H1 (cell line): ENCODE results near the gene CLTCL1. TPM values are rescaled to one million over a fixed set of nuclear protein-coding genes. Genes with fewer than 3 reads are reported as not detected.

Source experiments
- CTCF ChIA-PET: fragments of 300-600 bp; sonication (Branson Sonifier 250); formaldehyde crosslinking; loops from one replicate; lab custom pipeline; 2021; ENCODE audit not compliant: partially characterized antibody; lab: Charles Lee
- POLR2A ChIA-PET: fragments of 300-600 bp; sonication (Branson Sonifier 250); formaldehyde crosslinking; loops from one replicate; lab custom pipeline; 2021; ENCODE audit warnings: inconsistent platforms; ENCODE audit not compliant: partially characterized antibody; lab: Charles Lee
- DNase-seq, 2 experiments: peaks; one replicate each; pipeline versions ENCODE4 v3.0.0 to v3.0.0-alpha.2; 2010 to 2022; ENCODE audit warnings: low spot score in 2 of 2, low read depth in 1 of 2, mixed read lengths in 1 of 2
- FAIRE-seq: peaks from 2 replicates; lab custom pipeline; 2011; peaks lifted over from hg19 to GRCh38; lab: Jason Lieb, UNC
- H2AFZ ChIP-seq: 2 replicates; pipeline ENCODE4 v1.8.1; 2012; ENCODE audit warnings: low read length, inconsistent platforms
- H2AK5ac ChIP-seq: 2 replicates; pipeline ENCODE4 v1.6.1; 2013; ENCODE audit warnings: low read depth, low read length
- H2BK120ac ChIP-seq: replicated peaks from 2 replicates; pipeline ENCODE3; 2013; ENCODE audit warnings: low read depth, low read length, inconsistent platforms
- H2BK12ac ChIP-seq: 2 replicates; pipeline ENCODE4 v1.6.1; 2013; ENCODE audit warnings: low read depth, low read length
- H2BK15ac ChIP-seq: 2 replicates; pipeline ENCODE4 v1.6.1; 2013; ENCODE audit warnings: low read length
- H2BK20ac ChIP-seq: 2 replicates; pipeline ENCODE4 v1.6.1; 2013; ENCODE audit warnings: low read length
- H2BK5ac ChIP-seq: 2 replicates; pipeline ENCODE4 v1.6.1; 2013; ENCODE audit warnings: low read depth, low read length
- H3K14ac ChIP-seq: 2 replicates; pipeline ENCODE4 v1.6.1; 2013; ENCODE audit warnings: inconsistent platforms; ENCODE audit not compliant: insufficient read length
- H3K18ac ChIP-seq: 2 replicates; pipeline ENCODE4 v1.6.1; 2013; ENCODE audit warnings: low read length; ENCODE audit errors: extremely low read depth
- H3K23ac ChIP-seq: 2 replicates; pipeline ENCODE4 v1.6.1; 2013; ENCODE audit warnings: inconsistent platforms; ENCODE audit not compliant: insufficient read length
- H3K23me2 ChIP-seq: 2 replicates; pipeline ENCODE4 v1.6.1; 2013; ENCODE audit warnings: low read depth, low read length
- H3K27ac ChIP-seq: 2 replicates; pipeline ENCODE4 v1.6.1; 2011; ENCODE audit warnings: low read depth, low read length, inconsistent platforms
- H3K27me3 ChIP-seq, 4 experiments: replicated peaks in 1 of 4; 1 replicate in 1 of 4; 2 replicates in 3 of 4; pipeline versions ENCODE4 v1.6.1 to v1.8.1; 2011 to 2013; ENCODE audit warnings: low read length in 3 of 4, mild to moderate bottlenecking in 3 of 4, inconsistent platforms in 2 of 4, mixed read lengths in 2 of 4, moderate library complexity in 1 of 4; ENCODE audit not compliant: control insufficient read depth in 3 of 4, insufficient read depth in 3 of 4; ENCODE audit errors: extremely low read depth in 1 of 4
- H3K36me3 ChIP-seq, 4 experiments: 2 replicates each; pipeline versions ENCODE4 v1.6.1 to v1.8.1; 2011 to 2013; ENCODE audit warnings: mild to moderate bottlenecking in 4 of 4, low read length in 3 of 4, moderate library complexity in 2 of 4, control low read depth in 1 of 4, inconsistent platforms in 1 of 4; ENCODE audit not compliant: insufficient read depth in 4 of 4, control insufficient read depth in 2 of 4
- H3K4ac ChIP-seq: replicated peaks from 2 replicates; pipeline ENCODE3; 2013; ENCODE audit warnings: low read length, low read depth, mixed read lengths, inconsistent platforms; ENCODE audit not compliant: insufficient read length
- H3K4me1 ChIP-seq, 4 experiments: replicated peaks in 1 of 4; 1 replicate in 1 of 4; 2 replicates in 3 of 4; pipeline versions ENCODE4 v1.6.1 to v1.8.1; 2011 to 2013; ENCODE audit warnings: low read length in 3 of 4, inconsistent platforms in 2 of 4, mixed read lengths in 1 of 4; ENCODE audit not compliant: insufficient read depth in 4 of 4, control insufficient read depth in 3 of 4
- H3K4me2 ChIP-seq, 2 experiments: 2 replicates each; pipeline versions ENCODE4 v1.6.1 to v1.8.1; 2011 to 2013; ENCODE audit warnings: low read depth in 2 of 2, low read length in 2 of 2, control low read depth in 1 of 2, inconsistent platforms in 1 of 2, mild to moderate bottlenecking in 1 of 2; ENCODE audit not compliant: insufficient read depth in 1 of 2
- H3K4me3 ChIP-seq, 4 experiments: fragments of 200-600, 300-600 bp in 1 of 4; sonication (generic), shearing (Covaris generic), sonication (Bioruptor Twin) in 1 of 4; 2 replicates each; pipeline versions ENCODE4 v1.5.1 to v1.8.1; 2011 to 2016; ENCODE audit warnings: low read length in 4 of 4, low read depth in 3 of 4, control low read depth in 2 of 4, inconsistent platforms in 2 of 4, mild to moderate bottlenecking in 2 of 4, mixed read lengths in 1 of 4, moderate library complexity in 1 of 4; ENCODE audit not compliant: insufficient read depth in 2 of 4; ENCODE audit errors: extremely low read depth in 1 of 4
- H3K56ac ChIP-seq: replicated peaks from 2 replicates; pipeline ENCODE3; 2013; ENCODE audit warnings: low read depth, mild to moderate bottlenecking, mixed read lengths, low read length, inconsistent platforms; ENCODE audit not compliant: insufficient read length
- H3K79me1 ChIP-seq: 2 replicates; pipeline ENCODE4 v1.6.1; 2013; ENCODE audit warnings: low read depth, low read length, control low read depth
- H3K79me2 ChIP-seq, 2 experiments: 2 replicates each; pipeline versions ENCODE4 v1.6.1 to v1.8.1; 2012 to 2013; ENCODE audit warnings: low read length in 2 of 2, mild to moderate bottlenecking in 2 of 2, inconsistent platforms in 1 of 2; ENCODE audit not compliant: insufficient read depth in 2 of 2, control insufficient read depth in 1 of 2
- H3K9ac ChIP-seq, 4 experiments: replicated peaks in 1 of 4; 1 replicate in 1 of 4; 2 replicates in 3 of 4; pipeline versions ENCODE4 v1.6.1 to v1.8.1; 2011 to 2013; ENCODE audit warnings: low read depth in 3 of 4, low read length in 3 of 4, control low read depth in 2 of 4, mild to moderate bottlenecking in 2 of 4, moderate library complexity in 2 of 4, inconsistent platforms in 1 of 4; ENCODE audit errors: extremely low read depth in 1 of 4
- H3K9me3 ChIP-seq, 2 experiments: 2 replicates each; pipeline versions ENCODE4 v1.6.1 to v1.8.1; 2012 to 2013; ENCODE audit warnings: mild to moderate bottlenecking in 2 of 2, moderate library complexity in 2 of 2, control low read depth in 1 of 2, inconsistent platforms in 1 of 2, low read depth in 1 of 2, low read length in 1 of 2, mixed read lengths in 1 of 2; ENCODE audit not compliant: insufficient read depth in 2 of 2
- H4K20me1 ChIP-seq, 2 experiments: replicated peaks in 1 of 2; 2 replicates each; pipeline versions ENCODE3 to v1.8.1; 2011 to 2013; ENCODE audit warnings: inconsistent platforms in 2 of 2, low read length in 2 of 2, mild to moderate bottlenecking in 1 of 2; ENCODE audit not compliant: insufficient read depth in 2 of 2, control insufficient read depth in 1 of 2
- H4K5ac ChIP-seq: 2 replicates; pipeline ENCODE4 v1.6.1; 2013; ENCODE audit warnings: low read length, low read depth, mixed read lengths, inconsistent platforms; ENCODE audit not compliant: insufficient read length
- H4K8ac ChIP-seq: 2 replicates; pipeline ENCODE4 v1.8.0; 2013; ENCODE audit warnings: mild to moderate bottlenecking, moderate library complexity, low read length, inconsistent platforms; ENCODE audit not compliant: insufficient read depth; ENCODE audit errors: extremely low read depth
- H4K91ac ChIP-seq: replicated peaks from 2 replicates; pipeline ENCODE3; 2013; ENCODE audit warnings: low read length, mixed read lengths, inconsistent platforms; ENCODE audit not compliant: insufficient read length
- ASH2L ChIP-seq: fragments of 200-600, 300-600 bp; sonication (generic); IDR thresholded peaks from one replicate; pipeline ENCODE4 v1.7.1; 2017; ENCODE audit warnings: low read length
- CBX5 ChIP-seq: fragments of 300-800, 300-1000 bp; sonication (generic); IDR thresholded peaks from 2 replicates; pipeline ENCODE4 v1.7.1; 2016; ENCODE audit warnings: antibody characterized with exemption, low read length, low read depth
- CHD2 ChIP-seq: IDR thresholded peaks from 2 replicates; pipeline ENCODE4 v1.6.1; 2012; ENCODE audit warnings: low read length, improper control_type of control experiment
- CTBP2 ChIP-seq: IDR thresholded peaks from 2 replicates; pipeline ENCODE4 v1.7.0; 2011; ENCODE audit warnings: borderline replicate concordance, mild to moderate bottlenecking, moderate library complexity, mixed read lengths, low read length; ENCODE audit not compliant: insufficient read depth, insufficient read length
- EZH2 ChIP-seq: fragments of 200-600 bp; sonication (generic); IDR thresholded peaks from 2 replicates; pipeline ENCODE4 v1.7.1; 2012; ENCODE audit warnings: low read depth, mild to moderate bottlenecking, moderate library complexity, low read length, inconsistent platforms; ENCODE audit not compliant: severe bottlenecking
- JUN ChIP-seq: IDR thresholded peaks from 2 replicates; pipeline ENCODE4 v1.6.1; 2011; ENCODE audit warnings: low read depth, mild to moderate bottlenecking, improper control_type of control experiment, low read length
- POLR2A ChIP-seq, 2 experiments: IDR thresholded peaks; 1 replicate in 1 of 2; 2 replicates in 1 of 2; pipeline ENCODE4 v1.6.1; 2011; ENCODE audit warnings: low read depth in 2 of 2, low read length in 2 of 2, mild to moderate bottlenecking in 2 of 2; ENCODE audit errors: control extremely low read depth in 1 of 2
- POLR2AphosphoS5 ChIP-seq: IDR thresholded peaks from 2 replicates; pipeline ENCODE4 v1.6.1; 2011; ENCODE audit warnings: low read depth, low read length
- RAD21 ChIP-seq, 2 experiments: IDR thresholded peaks in 1 of 2; conservative IDR thresholded peaks in 1 of 2; 2 replicates each; pipeline ENCODE4 v1.6.1; 2011; ENCODE audit warnings: low read depth in 2 of 2, low read length in 2 of 2, improper control_type of control experiment in 1 of 2, inconsistent platforms in 1 of 2, mild to moderate bottlenecking in 1 of 2, moderate library complexity in 1 of 2
- RFX5 ChIP-seq: IDR thresholded peaks from 2 replicates; pipeline ENCODE4 v1.6.1; 2011; ENCODE audit warnings: low read depth, low read length, improper control_type of control experiment, borderline replicate concordance
- SP2 ChIP-seq: IDR thresholded peaks from 2 replicates; pipeline ENCODE4 v1.6.1; 2012; ENCODE audit warnings: mild to moderate bottlenecking, low read length, inconsistent platforms
- SUZ12 ChIP-seq: fragments of 200-600 bp; sonication (generic); IDR thresholded peaks from 2 replicates; pipeline ENCODE4 v1.6.1; 2012; ENCODE audit warnings: mild to moderate bottlenecking, inconsistent platforms, low read length, moderate library complexity, mixed read lengths
- TAF1 ChIP-seq: IDR thresholded peaks from 2 replicates; pipeline ENCODE4 v1.6.1; 2011; ENCODE audit warnings: mild to moderate bottlenecking, low read depth, low read length
- TBP ChIP-seq: IDR thresholded peaks from 2 replicates; pipeline ENCODE4 v1.6.1; 2011; ENCODE audit warnings: low read depth, low read length, improper control_type of control experiment
- TEAD4 ChIP-seq: IDR thresholded peaks from 2 replicates; pipeline ENCODE4 v1.6.1; 2012; ENCODE audit warnings: low read depth, low read length, inconsistent platforms, mixed read lengths
- WGBS, 2 experiments: shearing (Covaris generic) in 1 of 2; methylation state at CpG; one replicate each; pipeline versions ENCODE4 v1.1.6 to v1.1.7; 2013 to 2015; ENCODE audit warnings: low lambda C conversion rate in 2 of 2, mixed read lengths in 2 of 2, inconsistent platforms in 1 of 2, low coverage in 1 of 2, missing lambda C conversion rate in 1 of 2; ENCODE audit not compliant: insufficient replicate concordance in 2 of 2, insufficient coverage in 1 of 2, insufficient read length in 1 of 2; ENCODE audit errors: extremely low coverage in 1 of 2, missing lambda C conversion rate in 1 of 2; 5-methylcytosine and 5-hydroxymethylcytosine counted together
- polyA plus RNA-seq, 7 experiments: library from polyadenylated mRNA; depleted of rRNA in 3 of 7; stranded (reverse) in 5 of 7; unstranded in 2 of 7; fragments of >200 nt in 5 of 7; fragments of 200-250 nt in 2 of 7; gene quantifications; 1 replicate in 5 of 7; 2 replicates in 1 of 7; 4 replicates in 1 of 7; pipeline versions ENCODE4 v1.2.1 to v1.2.3, GENCODE V29; 2011 to 2013; ENCODE audit warnings: missing spikeins in 2 of 7, mixed read lengths in 2 of 7
- total RNA-seq: library from RNA; stranded (reverse); fragmentation: NEBNext Ultra II Directional; extraction: Animal tissue kit (Norgen Biotek cat#: 25700); gene quantifications from 2 replicates; pipeline ENCODE4 v1.2.1, GENCODE V29; 2021

The CLTCL1 gene
- total and polyA plus RNA-seq, 2 of the 8 experiments (the other 6 are each of a cell fraction or from before 2014, with no cell fraction given) = 12.4 to 17.0 TPM

DNA sequence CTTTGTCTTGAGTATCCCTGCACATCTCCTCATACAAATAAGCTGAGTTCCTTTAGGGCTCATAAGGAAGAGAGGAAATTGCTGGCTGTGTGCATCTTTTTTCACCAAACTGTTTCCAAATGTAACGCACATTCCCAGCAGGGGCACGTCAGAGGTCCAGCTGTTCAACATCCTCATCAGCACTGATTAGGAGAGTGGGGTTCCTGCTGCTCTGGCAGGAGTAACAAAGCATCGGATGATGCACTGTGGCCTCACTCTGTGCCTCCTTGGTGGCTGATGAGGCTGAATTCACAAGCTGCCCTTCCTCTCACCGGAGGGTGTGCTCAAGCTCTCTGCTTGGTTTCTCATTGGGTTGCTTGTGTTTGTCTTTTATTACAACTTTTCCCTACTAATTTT is 77.4 kb downstream of the CLTCL1 start:
- H3K18ac ChIP-seq = no peak overlapping the region
- DNase-seq = no peak
- no peaks in the 10 kb centered on the region for H3K23me2 ChIP-seq
- H3K36me3 ChIP-seq = peaks cover 0 to 8% (median 5%) of the 10 kb centered on the region in 4 experiments; a peak in 6 of 8 replicates
- H2BK5ac ChIP-seq = peak overlapping the region; percentile 49; the same call in 1 of the 2 replicates
- no peaks in the 10 kb centered on the region for H3K27me3 ChIP-seq
- no peak overlapping the region for H2AK5ac ChIP-seq
- CTCF ChIA-PET = interaction anchor here (1.0 to 1.5 kb wide), 2 partner anchors 10 to 69 kb away, joined by 5 to 6 read pairs; partner anchors contain the start of gene ESS2
- H3K4me3 ChIP-seq = peak overlapping the region in 1 of 4 experiments; percentile 32; a peak in 1 of 8 replicates
- no peak overlapping the region for H3K14ac ChIP-seq
- H2BK15ac ChIP-seq = no peak overlapping the region
- H2BK12ac ChIP-seq = peak overlapping the region; percentile 63; the same call in 1 of the 2 replicates
- no peaks in the 10 kb centered on the region for H4K20me1 ChIP-seq
- H3K79me2 ChIP-seq = no peaks in the 10 kb centered on the region
- H3K4me2 ChIP-seq = peak overlapping the region; percentile 43 to 59
- H2BK20ac ChIP-seq = no peak overlapping the region
- no peaks in the 10 kb centered on the region for H3K79me1 ChIP-seq
- no peak for FAIRE-seq
- peaks cover 5 to 24% (median 16%) of the 10 kb centered on the region in 4 experiments; a peak in 6 of 7 replicates for H3K4me1 ChIP-seq
- no peak overlapping the region for H4K5ac ChIP-seq
- no peak overlapping the region for H2AFZ ChIP-seq
- H4K8ac ChIP-seq = no peak overlapping the region
- no peak overlapping the region for H3K56ac ChIP-seq
- no peak overlapping the region for H4K91ac ChIP-seq
- no peak overlapping the region for H3K9ac ChIP-seq
- 43% methylated on average over 4 of the region's 4 CpGs; no CpG with 5 or more reads in 1 of the 2 experiments for WGBS, 2 experiments
- H3K23ac ChIP-seq = no peak overlapping the region
- no peak overlapping the region for H3K27ac ChIP-seq
- no peak overlapping the region for H2BK120ac ChIP-seq
- POLR2A ChIA-PET = interaction anchor here (0.7 to 1.6 kb wide), 5 partner anchors 9 to 69 kb away, joined by 3 to 8 read pairs (median 3); no protein-coding TSS in a partner anchor
- no peak overlapping the region for H3K4ac ChIP-seq
- no peaks in the 10 kb centered on the region for H3K9me3 ChIP-seq
- no peak for TF ChIP-seq CTBP2
- no peak for TF ChIP-seq CBX5
- no peak for TF ChIP-seq TEAD4
- peak; percentile 60; the same call in 1 of the 2 replicates for TF ChIP-seq POLR2AphosphoS5
- no peak for TF ChIP-seq SUZ12
- TF ChIP-seq TBP = no peak
- no peak for TF ChIP-seq CHD2
- TF ChIP-seq RFX5 = no peak
- no peak for TF ChIP-seq RAD21 (IDR thresholded peaks at IDR 0.05 in 1 of 2, conservative IDR thresholded peaks at IDR 0.05 in 1 of 2; ENCODE audit: low read depth in 2 of 2, low read length in 2 of 2)
- no peak for TF ChIP-seq POLR2A (IDR thresholded peaks at IDR 0.05; ENCODE audit: control extremely low read depth in 1 of 2, low read depth in 2 of 2, low read length in 2 of 2)
- peak; percentile 4 for TF ChIP-seq ASH2L
- TF ChIP-seq TAF1 = 0 out of 2 replicates have a peak, but pooled peaks have one; percentile 17
- TF ChIP-seq EZH2 = no peak
- no peak for TF ChIP-seq JUN
- TF ChIP-seq SP2 = no peak
